ENCODE data around the gene ACP5.

The ACP5 gene

GRCh38 chr19:11530432-11530831, 47.0 kb downstream of the ACP5 start:
- Histone ChIP-seq H3K23ac (ENCODE audit: low read length in 2 of 2) (peak overlapping the region in 1 of 2 experiments; percentile 84), H2AK5ac (ENCODE audit: low read length, severe bottlenecking) (no peak overlapping the region), H2BK12ac (ENCODE audit: low read length in 2 of 2) (no peak overlapping the region), H3K27me3 (ENCODE audit: control insufficient read depth in 1 of 2, insufficient read depth in 1 of 2, low read length in 2 of 2) (no peaks in the 10 kb centered on the region), H3K4me2 (ENCODE audit: low read length, poor library complexity, severe bottlenecking) (no peak overlapping the region), H3K9me3 (ENCODE audit: control insufficient read depth, low read length) (no peaks in the 10 kb centered on the region), H2BK5ac (ENCODE audit: low read depth, low read length, poor library complexity, severe bottlenecking) (no peak overlapping the region), H3K9ac (ENCODE audit: low read length) (no peak overlapping the region), H3K14ac (ENCODE audit: low read length in 2 of 2) (no peak overlapping the region), H2AFZ (ENCODE audit: low read depth, low read length) (no peak overlapping the region), H3K4me3 (ENCODE audit: insufficient read depth in 1 of 2, low read depth in 1 of 2, low read length in 2 of 2) (no peak overlapping the region), H3K4ac (ENCODE audit: low read depth in 1 of 2, low read length in 2 of 2) (no peak overlapping the region), H2BK120ac (ENCODE audit: low read depth, low read length) (no peak overlapping the region), H3K18ac (ENCODE audit: low read depth in 1 of 2, low read length in 2 of 2) (no peak overlapping the region), H3K27ac (ENCODE audit: low read length, poor library complexity, severe bottlenecking) (no peak overlapping the region), H3K36me3 (ENCODE audit: control insufficient read depth in 1 of 2, insufficient read depth in 2 of 2, low read depth in 1 of 2, low read length in 2 of 2) (no peaks in the 10 kb centered on the region), H2BK15ac (ENCODE audit: low read depth, poor library complexity, severe bottlenecking) (peak overlapping the region; percentile 44), H3K4me1 (ENCODE audit: control insufficient read depth, insufficient read depth, low read depth, low read length) (peaks cover 10% of the 10 kb centered on the region), H3K79me1 (replicated peaks; ENCODE audit: low read length, poor library complexity, severe bottlenecking) (peaks cover 20% of the 10 kb centered on the region), H4K91ac (ENCODE audit: low read length) (no peak overlapping the region), H4K8ac (ENCODE audit: low read length) (peak overlapping the region; percentile 19)
- 59% methylated on average over 8 of the region's 9 CpGs for WGBS
- peak; percentile 58 for DNase-seq

- WGBS = under 1% methylated on average over 47 of the region's 47 CpGs
- peaks cover 29% of the 10 kb centered on the region for H3K79me1 ChIP-seq (replicated peaks; ENCODE audit: low read length, poor library complexity, severe bottlenecking)
- peak within 1 kb of the TSS; percentile 75 for H3K4me2 ChIP-seq (ENCODE audit: low read length, poor library complexity, severe bottlenecking)
- H4K8ac ChIP-seq (ENCODE audit: low read length) = peak within 1 kb of the TSS; percentile 86
- peak within 1 kb of the TSS in 1 of 2 experiments; percentile 79 for H3K18ac ChIP-seq (ENCODE audit: low read depth in 1 of 2, low read length in 2 of 2)
- no peak within 1 kb of the TSS for H2BK5ac ChIP-seq (ENCODE audit: low read depth, low read length, poor library complexity, severe bottlenecking)
- peak within 1 kb of the TSS in 1 of 2 experiments; percentile 23 for H2BK12ac ChIP-seq (ENCODE audit: low read length in 2 of 2)
- peaks cover 0 to 2% of the 10 kb centered on the region in 2 experiments for H3K36me3 ChIP-seq (ENCODE audit: control insufficient read depth in 1 of 2, insufficient read depth in 2 of 2, low read depth in 1 of 2, low read length in 2 of 2)
- H3K23ac ChIP-seq (ENCODE audit: low read length in 2 of 2) = no peak within 1 kb of the TSS
- DNase-seq = peak; percentile 100
- H2AK5ac ChIP-seq (ENCODE audit: low read length, severe bottlenecking) = no peak within 1 kb of the TSS
- no peak within 1 kb of the TSS for H3K4ac ChIP-seq (ENCODE audit: low read depth in 1 of 2, low read length in 2 of 2)
- peak within 1 kb of the TSS; percentile 44 for H2BK15ac ChIP-seq (ENCODE audit: low read depth, poor library complexity, severe bottlenecking)
- H3K4me3 ChIP-seq (ENCODE audit: insufficient read depth in 1 of 2, low read depth in 1 of 2, low read length in 2 of 2) = peak within 1 kb of the TSS; percentile 82 to 98
- H3K27me3 ChIP-seq (ENCODE audit: control insufficient read depth in 1 of 2, insufficient read depth in 1 of 2, low read length in 2 of 2) = no peaks in the 10 kb centered on the region
- H3K27ac ChIP-seq (ENCODE audit: low read length, poor library complexity, severe bottlenecking) = peak within 1 kb of the TSS; percentile 73
- no peaks in the 10 kb centered on the region for H3K9me3 ChIP-seq (ENCODE audit: control insufficient read depth, low read length)
- peak within 1 kb of the TSS; percentile 34 for H4K91ac ChIP-seq (ENCODE audit: low read length)
- peak within 1 kb of the TSS; percentile 88 for H3K9ac ChIP-seq (ENCODE audit: low read length)
- peaks cover 8% of the 10 kb centered on the region for H3K4me1 ChIP-seq (ENCODE audit: control insufficient read depth, insufficient read depth, low read depth, low read length)
- peak within 1 kb of the TSS in 1 of 2 experiments; percentile 13 for H3K14ac ChIP-seq (ENCODE audit: low read length in 2 of 2)
- no peak within 1 kb of the TSS for H2BK120ac ChIP-seq (ENCODE audit: low read depth, low read length)
- H2AFZ ChIP-seq (ENCODE audit: low read depth, low read length) = peak within 1 kb of the TSS; percentile 74
These were observed 48.7 kb downstream of the ACP5 start, which contains the start of gene ECSIT for GRCh38 chr19:11528551-11529341. TSS of gene ECSIT (minus strand) at chr19:11529134. CDS start at chr19:11519170, 9,964 bp downstream.
